ENCODE data around the gene CYB5D1.

CYB5D1 gene

DNA sequence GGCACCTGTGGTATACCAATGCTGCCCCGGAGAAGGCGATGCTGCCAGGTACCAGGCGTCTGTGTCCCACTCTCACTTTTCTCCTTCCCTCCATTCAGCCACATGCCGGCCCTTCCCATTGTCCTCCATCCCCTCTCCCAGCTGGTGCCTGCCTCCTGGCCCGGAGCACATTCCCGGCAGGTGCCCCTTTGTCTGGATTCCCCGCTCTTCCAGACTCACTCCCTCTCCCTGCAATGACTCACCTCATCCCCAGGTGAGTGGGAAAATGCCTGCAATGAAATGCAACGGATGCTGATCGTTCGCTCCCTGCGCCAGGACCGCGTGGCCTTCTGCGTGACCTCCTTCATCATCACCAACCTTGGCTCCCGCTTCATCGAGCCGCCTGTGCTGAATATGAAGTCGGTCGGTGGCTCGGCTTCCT is 34.2 kb upstream of the CYB5D1 start:
- ATAC-seq: no peak
- TF ChIP-seq, protein P1, sequence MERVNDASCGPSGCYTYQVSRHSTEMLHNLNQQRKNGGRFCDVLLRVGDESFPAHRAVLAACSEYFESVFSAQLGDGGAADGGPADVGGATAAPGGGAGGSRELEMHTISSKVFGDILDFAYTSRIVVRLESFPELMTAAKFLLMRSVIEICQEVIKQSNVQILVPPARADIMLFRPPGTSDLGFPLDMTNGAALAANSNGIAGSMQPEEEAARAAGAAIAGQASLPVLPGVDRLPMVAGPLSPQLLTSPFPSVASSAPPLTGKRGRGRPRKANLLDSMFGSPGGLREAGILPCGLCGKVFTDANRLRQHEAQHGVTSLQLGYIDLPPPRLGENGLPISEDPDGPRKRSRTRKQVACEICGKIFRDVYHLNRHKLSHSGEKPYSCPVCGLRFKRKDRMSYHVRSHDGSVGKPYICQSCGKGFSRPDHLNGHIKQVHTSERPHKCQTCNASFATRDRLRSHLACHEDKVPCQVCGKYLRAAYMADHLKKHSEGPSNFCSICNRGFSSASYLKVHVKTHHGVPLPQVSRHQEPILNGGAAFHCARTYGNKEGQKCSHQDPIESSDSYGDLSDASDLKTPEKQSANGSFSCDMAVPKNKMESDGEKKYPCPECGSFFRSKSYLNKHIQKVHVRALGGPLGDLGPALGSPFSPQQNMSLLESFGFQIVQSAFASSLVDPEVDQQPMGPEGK (CRISPR knock-in tag; IDR thresholded peaks at IDR 0.05; ENCODE audit: borderline replicate concordance): no peak
- no peak for TF ChIP-seq ISL1 (CRISPR knock-in tag; IDR thresholded peaks at IDR 0.05)
- TF ChIP-seq, protein P2, sequence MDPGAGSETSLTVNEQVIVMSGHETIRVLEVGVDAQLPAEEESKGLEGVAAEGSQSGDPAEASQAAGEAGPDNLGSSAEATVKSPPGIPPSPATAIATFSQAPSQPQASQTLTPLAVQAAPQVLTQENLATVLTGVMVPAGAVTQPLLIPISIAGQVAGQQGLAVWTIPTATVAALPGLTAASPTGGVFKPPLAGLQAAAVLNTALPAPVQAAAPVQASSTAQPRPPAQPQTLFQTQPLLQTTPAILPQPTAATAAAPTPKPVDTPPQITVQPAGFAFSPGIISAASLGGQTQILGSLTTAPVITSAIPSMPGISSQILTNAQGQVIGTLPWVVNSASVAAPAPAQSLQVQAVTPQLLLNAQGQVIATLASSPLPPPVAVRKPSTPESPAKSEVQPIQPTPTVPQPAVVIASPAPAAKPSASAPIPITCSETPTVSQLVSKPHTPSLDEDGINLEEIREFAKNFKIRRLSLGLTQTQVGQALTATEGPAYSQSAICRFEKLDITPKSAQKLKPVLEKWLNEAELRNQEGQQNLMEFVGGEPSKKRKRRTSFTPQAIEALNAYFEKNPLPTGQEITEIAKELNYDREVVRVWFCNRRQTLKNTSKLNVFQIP (CRISPR knock-in tag; IDR thresholded peaks at IDR 0.05; ENCODE audit: borderline replicate concordance, low read depth): no peak
- no peak for TF ChIP-seq ARNTL (CRISPR knock-in tag; IDR thresholded peaks at IDR 0.05; ENCODE audit: borderline replicate concordance, low read depth)
- TF ChIP-seq ZFP30 (CRISPR knock-in tag; IDR thresholded peaks at IDR 0.05): no peak
- TF ChIP-seq, protein P3, sequence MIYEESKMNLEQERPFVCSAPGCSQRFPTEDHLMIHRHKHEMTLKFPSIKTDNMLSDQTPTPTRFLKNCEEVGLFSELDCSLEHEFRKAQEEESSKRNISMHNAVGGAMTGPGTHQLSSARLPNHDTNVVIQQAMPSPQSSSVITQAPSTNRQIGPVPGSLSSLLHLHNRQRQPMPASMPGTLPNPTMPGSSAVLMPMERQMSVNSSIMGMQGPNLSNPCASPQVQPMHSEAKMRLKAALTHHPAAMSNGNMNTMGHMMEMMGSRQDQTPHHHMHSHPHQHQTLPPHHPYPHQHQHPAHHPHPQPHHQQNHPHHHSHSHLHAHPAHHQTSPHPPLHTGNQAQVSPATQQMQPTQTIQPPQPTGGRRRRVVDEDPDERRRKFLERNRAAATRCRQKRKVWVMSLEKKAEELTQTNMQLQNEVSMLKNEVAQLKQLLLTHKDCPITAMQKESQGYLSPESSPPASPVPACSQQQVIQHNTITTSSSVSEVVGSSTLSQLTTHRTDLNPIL (CRISPR knock-in tag; IDR thresholded peaks at IDR 0.05; ENCODE audit: low read depth): no peak
- TF ChIP-seq BACH2 (CRISPR knock-in tag; IDR thresholded peaks at IDR 0.05; ENCODE audit: borderline replicate concordance): no peak
- no peak for TF ChIP-seq PPARA (CRISPR knock-in tag; IDR thresholded peaks at IDR 0.05; ENCODE audit: borderline replicate concordance)
- no peak for TF ChIP-seq ZC3H10 (CRISPR knock-in tag; IDR thresholded peaks at IDR 0.05)
- TF ChIP-seq RARB (CRISPR knock-in tag; IDR thresholded peaks at IDR 0.05): no peak

DNA sequence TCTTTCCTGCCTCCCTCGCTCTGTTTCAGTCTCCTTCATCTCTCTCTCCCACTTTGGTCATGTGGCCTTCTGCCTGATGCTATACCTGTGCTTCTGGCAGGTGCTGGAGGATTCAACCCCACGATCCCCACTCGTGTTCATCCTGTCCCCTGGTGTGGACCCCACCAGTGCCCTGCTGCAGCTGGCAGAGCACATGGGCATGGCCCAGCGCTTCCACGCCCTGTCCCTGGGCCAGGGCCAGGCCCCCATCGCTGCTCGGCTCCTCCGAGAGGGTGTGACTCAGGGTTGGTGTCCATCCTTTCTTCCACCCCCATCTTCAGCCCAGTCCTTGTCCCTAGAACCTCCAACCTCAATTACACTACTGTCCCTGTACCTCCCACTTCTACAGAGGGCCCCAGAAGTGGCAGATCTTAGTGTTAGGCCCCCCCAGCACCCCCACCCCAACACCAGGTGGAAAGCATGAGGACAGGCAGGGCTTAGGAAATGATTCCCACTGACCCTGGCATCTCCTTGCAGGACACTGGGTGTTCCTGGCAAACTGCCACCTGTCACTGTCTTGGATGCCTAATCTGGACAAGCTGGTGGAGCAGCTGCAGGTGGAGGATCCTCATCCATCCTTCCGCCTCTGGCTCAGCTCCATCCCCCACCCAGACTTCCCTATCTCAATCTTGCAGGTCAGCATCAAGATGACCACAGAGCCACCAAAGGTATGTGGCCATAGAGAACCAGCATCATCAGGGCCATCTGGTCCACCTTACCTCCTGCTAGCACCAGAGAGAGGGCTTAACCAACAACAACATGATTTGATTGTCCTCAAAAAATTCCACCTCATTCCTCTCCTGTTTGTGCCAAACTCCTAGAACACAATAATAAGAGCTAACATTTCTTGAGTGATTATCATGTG is 33.5 kb upstream of the CYB5D1 start:
- TF ChIP-seq, protein P1 (CRISPR knock-in tag; IDR thresholded peaks at IDR 0.05; ENCODE audit: borderline replicate concordance): no peak
- no peak for TF ChIP-seq ZNF70 (CRISPR knock-in tag; IDR thresholded peaks at IDR 0.05)
- no peak for TF ChIP-seq TCF4 (CRISPR knock-in tag; IDR thresholded peaks at IDR 0.05; ENCODE audit: borderline replicate concordance)
- no peak for TF ChIP-seq SNAI2 (CRISPR knock-in tag; IDR thresholded peaks at IDR 0.05)
- TF ChIP-seq, protein P2 (CRISPR knock-in tag; IDR thresholded peaks at IDR 0.05; ENCODE audit: borderline replicate concordance, low read depth): no peak
- TF ChIP-seq ZNF565 (CRISPR knock-in tag; conservative IDR thresholded peaks at IDR 0.05; ENCODE audit: low read depth): no peak
- no peak for TF ChIP-seq TOX (CRISPR knock-in tag; IDR thresholded peaks at IDR 0.05; ENCODE audit: borderline replicate concordance)
- no peak for TF ChIP-seq ZFP30 (CRISPR knock-in tag; IDR thresholded peaks at IDR 0.05)
- no peak for TF ChIP-seq GLIS3 (CRISPR knock-in tag; IDR thresholded peaks at IDR 0.05)
- TF ChIP-seq OSR1 (CRISPR knock-in tag; IDR thresholded peaks at IDR 0.05): no peak
- no peak for TF ChIP-seq ZC3H10 (CRISPR knock-in tag; IDR thresholded peaks at IDR 0.05)
- TF ChIP-seq ZNF8 (CRISPR knock-in tag; IDR thresholded peaks at IDR 0.05): no peak
- TF ChIP-seq ISL1 (CRISPR knock-in tag; IDR thresholded peaks at IDR 0.05): no peak
- no peak for TF ChIP-seq ESRRG (CRISPR knock-in tag; IDR thresholded peaks at IDR 0.05)
- TF ChIP-seq RARB (CRISPR knock-in tag; IDR thresholded peaks at IDR 0.05): no peak
- no peak for TF ChIP-seq PPARA (CRISPR knock-in tag; IDR thresholded peaks at IDR 0.05; ENCODE audit: borderline replicate concordance)
- TF ChIP-seq, protein P4, sequence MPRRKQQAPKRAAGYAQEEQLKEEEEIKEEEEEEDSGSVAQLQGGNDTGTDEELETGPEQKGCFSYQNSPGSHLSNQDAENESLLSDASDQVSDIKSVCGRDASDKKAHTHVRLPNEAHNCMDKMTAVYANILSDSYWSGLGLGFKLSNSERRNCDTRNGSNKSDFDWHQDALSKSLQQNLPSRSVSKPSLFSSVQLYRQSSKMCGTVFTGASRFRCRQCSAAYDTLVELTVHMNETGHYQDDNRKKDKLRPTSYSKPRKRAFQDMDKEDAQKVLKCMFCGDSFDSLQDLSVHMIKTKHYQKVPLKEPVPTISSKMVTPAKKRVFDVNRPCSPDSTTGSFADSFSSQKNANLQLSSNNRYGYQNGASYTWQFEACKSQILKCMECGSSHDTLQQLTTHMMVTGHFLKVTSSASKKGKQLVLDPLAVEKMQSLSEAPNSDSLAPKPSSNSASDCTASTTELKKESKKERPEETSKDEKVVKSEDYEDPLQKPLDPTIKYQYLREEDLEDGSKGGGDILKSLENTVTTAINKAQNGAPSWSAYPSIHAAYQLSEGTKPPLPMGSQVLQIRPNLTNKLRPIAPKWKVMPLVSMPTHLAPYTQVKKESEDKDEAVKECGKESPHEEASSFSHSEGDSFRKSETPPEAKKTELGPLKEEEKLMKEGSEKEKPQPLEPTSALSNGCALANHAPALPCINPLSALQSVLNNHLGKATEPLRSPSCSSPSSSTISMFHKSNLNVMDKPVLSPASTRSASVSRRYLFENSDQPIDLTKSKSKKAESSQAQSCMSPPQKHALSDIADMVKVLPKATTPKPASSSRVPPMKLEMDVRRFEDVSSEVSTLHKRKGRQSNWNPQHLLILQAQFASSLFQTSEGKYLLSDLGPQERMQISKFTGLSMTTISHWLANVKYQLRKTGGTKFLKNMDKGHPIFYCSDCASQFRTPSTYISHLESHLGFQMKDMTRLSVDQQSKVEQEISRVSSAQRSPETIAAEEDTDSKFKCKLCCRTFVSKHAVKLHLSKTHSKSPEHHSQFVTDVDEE (CRISPR knock-in tag; IDR thresholded peaks at IDR 0.05): no peak
- no peak for TF ChIP-seq BACH2 (CRISPR knock-in tag; IDR thresholded peaks at IDR 0.05; ENCODE audit: borderline replicate concordance)
- TF ChIP-seq ZFP3 (CRISPR knock-in tag; IDR thresholded peaks at IDR 0.05): no peak
- TF ChIP-seq CSDC2 (CRISPR knock-in tag; IDR thresholded peaks at IDR 0.05): no peak
- no peak for ATAC-seq

All from SK-N-SH treated with all-trans-retinoic acid at 6 μM for 48 hours (cell line).